Psoas muscle (tissue), 8 donors: ENCODE measurements around the gene CCDC187. TPM values are rescaled to one million over a fixed set of nuclear protein-coding genes. Genes with fewer than 3 reads are reported as not detected.

ENCODE experiments used
- ATAC-seq, 4 donors: fragments of 200-7000 bp; cut with Tn5 transposase; one replicate each; pipeline ENCODE4 v1.9.1; 2020; ENCODE audit warnings: moderate library complexity in 3 of 4, mild to moderate bottlenecking in 2 of 4
- DNase-seq, 2 donors: peaks; one replicate each; pipeline ENCODE4 v3.0.0-alpha.2; 2020
- H3K27ac ChIP-seq: fragments of 200-600 bp; one replicate; pipeline ENCODE4 v1.8.0; 2022
- H3K27me3 ChIP-seq, 3 donors: fragments of 200-600 bp in 1 of 3; one replicate each; pipeline versions ENCODE4 v1.6.1 to v1.8.0; 2013 to 2022; ENCODE audit warnings: low read length in 2 of 3, mild to moderate bottlenecking in 2 of 3, moderate library complexity in 1 of 3; ENCODE audit not compliant: insufficient read depth in 3 of 3
- H3K36me3 ChIP-seq, 2 donors: fragments of 200-600 bp in 1 of 2; one replicate each; pipeline versions ENCODE4 v1.6.1 to v1.8.0; 2013 to 2022; ENCODE audit warnings: low read depth in 1 of 2, mild to moderate bottlenecking in 1 of 2, moderate library complexity in 1 of 2; ENCODE audit not compliant: insufficient read depth in 1 of 2
- H3K4me1 ChIP-seq: fragments of 200-600 bp; one replicate; pipeline ENCODE4 v1.8.0; 2022
- H3K4me3 ChIP-seq: fragments of 200-600 bp; one replicate; pipeline ENCODE4 v1.8.0; 2022; ENCODE audit warnings: mild to moderate bottlenecking
- H3K9me3 ChIP-seq: fragments of 200-600 bp; one replicate; pipeline ENCODE4 v1.8.0; 2022
- WGBS, 3 donors: extraction: QIAGEN DNeasy Blood & Tissue Kit; methylation state at CpG; one replicate each; pipeline versions ENCODE4 v1.1.6 to v1.1.7; 2013; 5-methylcytosine and 5-hydroxymethylcytosine counted together
- intact Hi-C, 2 donors: fragments of 100-400 bp; cut with DNase I; formaldehyde crosslinking; loops; one replicate each; pipeline versions ENCODE4 v1.11.0 to v1.14.2; 2022
- polyA plus RNA-seq, 3 donors: library from polyadenylated mRNA; stranded (reverse); fragments of 200-250 nt; gene quantifications; one replicate each; pipeline ENCODE4 v1.2.3, GENCODE V29; 2013
- total RNA-seq, 4 donors: library from RNA; stranded (reverse); fragmentation: NEBNext Ultra II Directional in 2 of 4; extraction: Animal tissue kit (Norgen Biotek cat#: 25700) in 2 of 4; gene quantifications; one replicate each; pipeline versions ENCODE4 v1.2.1 to v1.2.4, GENCODE V29; 2021 to 2023
- TF ChIP-seq, protein P1 (sequence below): fragments of 200-600 bp; IDR thresholded peaks from one replicate; pipeline ENCODE4 v1.8.0; 2022; ENCODE audit warnings: antibody characterized with exemption
- donor health status: healthy with polysubstance abuse.
- donor health status: DM: no; HTN: no; CAD: no; lungs with moderate emphysema.
- donor health status: Bipolar disorder and iron deficiency.
- donor health status: healthy.
- donor health status: DM: yes; HTN: yes; CAD: no.
- donor health status: DM: no; HTN: no; CAD: no.
- donor health status: DM: no; HTN: no; CAD: no.
- donor health status: DM: yes; HTN: yes; CAD: no.

Gene CCDC187
- total and polyA plus RNA-seq, 7 donors, result not detected

DNA sequence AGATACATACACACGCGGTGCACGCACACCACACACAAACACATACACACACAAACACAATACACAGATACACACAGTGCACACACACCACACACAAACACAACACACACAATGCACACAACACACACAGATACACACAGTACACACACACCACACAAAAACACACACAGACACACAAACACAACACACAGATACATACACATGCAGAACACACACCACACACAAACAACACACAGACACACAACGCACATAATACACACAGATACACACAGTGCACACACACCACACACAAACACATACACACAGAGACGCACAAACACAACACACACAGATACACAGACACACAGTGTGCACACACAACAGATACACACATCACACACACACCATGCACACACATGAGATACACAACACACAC, 5.9 kb upstream of the CCDC187 start:
- no peak for DNase-seq
- H3K9me3 ChIP-seq, result peaks cover 4% of the 10 kb centered on the region
- WGBS, 3 donors, result 93 to 94% (median 93%) methylated on average over 5 of the region's 5 CpGs
- no peak for ATAC-seq
- no peak overlapping the region for H3K4me3 ChIP-seq
- intact Hi-C loops, result no loop called here
- H3K4me1 ChIP-seq, result no peaks in the 10 kb centered on the region
- H3K36me3 ChIP-seq, result no peaks in the 10 kb centered on the region
- no peak overlapping the region for H3K27ac ChIP-seq
- peaks cover 0 to 60% (median 8%) of the 10 kb centered on the region in 3 donors for H3K27me3 ChIP-seq
- TF ChIP-seq, protein P1, sequence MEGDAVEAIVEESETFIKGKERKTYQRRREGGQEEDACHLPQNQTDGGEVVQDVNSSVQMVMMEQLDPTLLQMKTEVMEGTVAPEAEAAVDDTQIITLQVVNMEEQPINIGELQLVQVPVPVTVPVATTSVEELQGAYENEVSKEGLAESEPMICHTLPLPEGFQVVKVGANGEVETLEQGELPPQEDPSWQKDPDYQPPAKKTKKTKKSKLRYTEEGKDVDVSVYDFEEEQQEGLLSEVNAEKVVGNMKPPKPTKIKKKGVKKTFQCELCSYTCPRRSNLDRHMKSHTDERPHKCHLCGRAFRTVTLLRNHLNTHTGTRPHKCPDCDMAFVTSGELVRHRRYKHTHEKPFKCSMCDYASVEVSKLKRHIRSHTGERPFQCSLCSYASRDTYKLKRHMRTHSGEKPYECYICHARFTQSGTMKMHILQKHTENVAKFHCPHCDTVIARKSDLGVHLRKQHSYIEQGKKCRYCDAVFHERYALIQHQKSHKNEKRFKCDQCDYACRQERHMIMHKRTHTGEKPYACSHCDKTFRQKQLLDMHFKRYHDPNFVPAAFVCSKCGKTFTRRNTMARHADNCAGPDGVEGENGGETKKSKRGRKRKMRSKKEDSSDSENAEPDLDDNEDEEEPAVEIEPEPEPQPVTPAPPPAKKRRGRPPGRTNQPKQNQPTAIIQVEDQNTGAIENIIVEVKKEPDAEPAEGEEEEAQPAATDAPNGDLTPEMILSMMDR, result no peak

DNA sequence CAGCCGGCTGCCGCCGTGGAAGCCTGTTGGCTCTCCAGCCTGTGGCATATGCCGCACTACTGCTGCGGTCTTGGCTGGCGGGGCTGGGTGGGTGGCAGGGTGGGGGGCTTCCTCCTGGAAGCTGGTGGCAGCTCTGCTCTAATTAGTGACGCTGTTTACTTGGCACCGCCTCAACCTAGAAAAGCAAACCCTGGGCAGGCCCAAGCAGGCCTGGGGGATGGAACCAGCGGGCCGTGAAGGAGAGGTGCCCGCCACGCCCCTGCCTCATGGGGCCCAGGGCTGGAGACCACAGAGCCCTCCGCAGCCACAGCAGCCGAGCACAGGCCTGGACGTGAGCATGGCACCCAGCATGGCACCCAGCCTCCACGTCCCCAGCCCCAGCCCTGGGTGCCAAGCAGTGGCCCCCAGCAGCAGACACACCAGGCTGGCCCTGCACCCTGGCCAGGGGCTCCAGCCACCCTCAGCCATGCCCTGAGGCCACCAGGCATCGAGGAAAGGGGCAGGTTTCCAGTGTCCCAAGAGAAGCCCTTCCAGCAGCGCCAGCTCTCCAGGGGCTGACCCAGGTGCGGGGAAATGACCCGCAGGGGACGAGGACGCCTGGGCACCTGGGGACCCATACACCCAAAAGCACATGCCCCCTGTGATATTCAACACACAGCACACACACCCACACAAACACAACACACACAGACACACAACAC, 5.4 kb upstream of the CCDC187 start:
- Histone ChIP-seq H3K27ac (no peak overlapping the region), H3K36me3 (no peaks in the 10 kb centered on the region), H3K9me3 (no peaks in the 10 kb centered on the region), H3K4me1 (no peaks in the 10 kb centered on the region), H3K4me3 (no peak overlapping the region), H3K27me3 (peaks cover 0 to 65% (median 8%) of the 10 kb centered on the region in 3 donors)
- TF ChIP-seq, protein P1, result no peak
- no peak for DNase-seq
- no peak for ATAC-seq
- WGBS, 3 donors, result 53 to 57% (median 56%) methylated on average over 18 to 22 of the region's 22 CpGs
- intact Hi-C loops, result no loop called here

DNA sequence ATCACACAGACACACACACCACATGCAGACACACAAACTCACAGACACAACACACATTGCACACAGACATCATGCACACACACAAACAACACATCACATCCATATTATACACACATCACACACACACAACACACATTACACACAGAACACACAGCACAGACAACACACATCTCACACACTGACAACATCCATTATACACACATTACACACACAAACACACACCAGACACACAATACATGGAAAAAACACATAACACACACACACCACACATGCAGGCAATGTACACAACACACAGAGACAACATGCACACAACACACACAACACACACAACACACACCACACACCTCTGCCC, 4.8 kb upstream of the CCDC187 start:
- DNase-seq, result no peak
- peaks cover 0 to 69% (median 8%) of the 10 kb centered on the region in 3 donors for H3K27me3 ChIP-seq

DNA sequence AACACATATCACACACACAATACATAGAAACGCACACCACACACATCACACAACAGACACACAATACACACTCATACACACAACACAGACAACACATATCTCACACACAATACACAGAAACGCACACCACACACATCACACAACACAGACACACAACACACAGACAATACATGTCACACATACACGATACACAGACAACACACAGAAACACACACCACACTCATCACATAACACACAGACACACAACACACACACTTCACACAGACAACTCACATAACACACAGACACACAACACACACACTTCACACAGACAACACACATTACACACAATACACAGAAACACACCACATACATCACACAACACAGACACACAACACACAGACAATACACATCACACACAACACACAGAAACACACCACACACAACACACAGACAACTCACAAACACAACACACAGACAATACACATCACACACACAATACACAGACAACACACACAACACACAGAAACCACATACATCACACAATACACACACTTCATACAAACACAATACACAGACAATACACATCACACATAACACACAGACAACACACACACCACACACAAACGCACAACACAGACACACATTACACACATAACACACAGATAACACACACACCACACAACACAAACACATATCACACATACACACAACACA, 4.3 kb upstream of the CCDC187 start:
- intact Hi-C loops, result no loop called here
- no peaks in the 10 kb centered on the region for H3K36me3 ChIP-seq
- no peak for ATAC-seq
- H3K9me3 ChIP-seq, result no peaks in the 10 kb centered on the region
- DNase-seq, result no peak
- TF ChIP-seq, protein P1, result no peak
- peaks cover 0 to 70% (median 8%) of the 10 kb centered on the region in 3 donors for H3K27me3 ChIP-seq
- H3K4me3 ChIP-seq, result no peak overlapping the region
- WGBS, 3 donors, result 88 to 97% (median 95%) methylated on average over 4 of the region's 4 CpGs
- H3K4me1 ChIP-seq, result no peaks in the 10 kb centered on the region
- H3K27ac ChIP-seq, result no peak overlapping the region

More for the DNA sequence above, 4.8 kb upstream of the CCDC187 start:
- no peak for ATAC-seq
- intact Hi-C loops, result no loop called here
- Histone ChIP-seq H3K36me3 (no peaks in the 10 kb centered on the region), H3K4me1 (no peaks in the 10 kb centered on the region), H3K27ac (no peak overlapping the region), H3K4me3 (no peak overlapping the region), H3K9me3 (no peaks in the 10 kb centered on the region)
- TF ChIP-seq, protein P1, result no peak
